Upper lobe of left lung (tissue), 4 donors: Measurements from ENCODE around the gene CTXN2.

Experiments used
- POLR2A ChIP-seq, 4 donors: fragments of 450-650 bp; IDR thresholded peaks; one replicate each; pipeline ENCODE4 v1.5.1; 2016 to 2017; ENCODE audit warnings: antibody characterized with exemption in 4 of 4, mild to moderate bottlenecking in 2 of 4
- POLR2AphosphoS5 ChIP-seq, 2 donors: sonication (generic); formaldehyde crosslinking; IDR thresholded peaks; one replicate each; pipeline ENCODE4 v1.5.1; 2017; ENCODE audit warnings: antibody characterized with exemption in 2 of 2
- TF ChIP-seq, protein P1 (sequence below), 6 experiments: fragments of 450-650 bp in 4 of 6; fragments of 200-600 bp in 2 of 6; sonication (generic) in 2 of 6; IDR thresholded peaks; one replicate each; pipeline ENCODE4 v1.5.1; 2016 to 2019; ENCODE audit warnings: antibody characterized with exemption in 6 of 6

- TF ChIP-seq, protein P1, sequence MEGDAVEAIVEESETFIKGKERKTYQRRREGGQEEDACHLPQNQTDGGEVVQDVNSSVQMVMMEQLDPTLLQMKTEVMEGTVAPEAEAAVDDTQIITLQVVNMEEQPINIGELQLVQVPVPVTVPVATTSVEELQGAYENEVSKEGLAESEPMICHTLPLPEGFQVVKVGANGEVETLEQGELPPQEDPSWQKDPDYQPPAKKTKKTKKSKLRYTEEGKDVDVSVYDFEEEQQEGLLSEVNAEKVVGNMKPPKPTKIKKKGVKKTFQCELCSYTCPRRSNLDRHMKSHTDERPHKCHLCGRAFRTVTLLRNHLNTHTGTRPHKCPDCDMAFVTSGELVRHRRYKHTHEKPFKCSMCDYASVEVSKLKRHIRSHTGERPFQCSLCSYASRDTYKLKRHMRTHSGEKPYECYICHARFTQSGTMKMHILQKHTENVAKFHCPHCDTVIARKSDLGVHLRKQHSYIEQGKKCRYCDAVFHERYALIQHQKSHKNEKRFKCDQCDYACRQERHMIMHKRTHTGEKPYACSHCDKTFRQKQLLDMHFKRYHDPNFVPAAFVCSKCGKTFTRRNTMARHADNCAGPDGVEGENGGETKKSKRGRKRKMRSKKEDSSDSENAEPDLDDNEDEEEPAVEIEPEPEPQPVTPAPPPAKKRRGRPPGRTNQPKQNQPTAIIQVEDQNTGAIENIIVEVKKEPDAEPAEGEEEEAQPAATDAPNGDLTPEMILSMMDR (IDR thresholded peaks at IDR 0.05): no peak
- TF ChIP-seq POLR2A (IDR thresholded peaks at IDR 0.05) (no peak), POLR2AphosphoS5 (IDR thresholded peaks at IDR 0.05) (no peak)
These were observed 31.2 kb downstream of the CTXN2 start for GRCh38 chr15:48222627-48223026.
